COLO668 (cell line): ENCODE results near the gene ZNF516.

Experiments
- DNase-seq: peaks from one replicate; lab custom pipeline; 2025; ENCODE audit not compliant: unreplicated experiment; lab: John Stamatoyannopoulos, UW

ZNF516 gene

GRCh38 chr18:76402026-76402990 is 92.7 kb downstream of the ZNF516 start:
- DNase-seq = no peak

- no peak for DNase-seq
Measured at GRCh38 chr18:76401498-76401897, 93.5 kb downstream of the ZNF516 start.

GRCh38 chr18:76399613-76400391 is 95.2 kb downstream of the ZNF516 start:
- no peak for DNase-seq

GRCh38 chr18:76398896-76399612 is 96.0 kb downstream of the ZNF516 start:
- DNase-seq = peak; percentile 79

- no peak for DNase-seq
Measured at GRCh38 chr18:76398295-76398694, 96.7 kb downstream of the ZNF516 start.

- DNase-seq = no peak
Measured at GRCh38 chr18:76397631-76398030, 97.4 kb downstream of the ZNF516 start.

GRCh38 chr18:76396792-76397191 is 98.2 kb downstream of the ZNF516 start:
- DNase-seq = no peak

- DNase-seq = no peak
Measured at GRCh38 chr18:76395609-76396008, 99.4 kb downstream of the ZNF516 start.

GRCh38 chr18:76394780-76395476 is 100.1 kb downstream of the ZNF516 start:
- no peak for DNase-seq

- DNase-seq = peak; percentile 23
Measured at GRCh38 chr18:76392349-76392748, 102.7 kb downstream of the ZNF516 start.

- DNase-seq = no peak
Measured at GRCh38 chr18:76391746-76392145, 103.3 kb downstream of the ZNF516 start.

- DNase-seq = no peak
Measured at GRCh38 chr18:76391038-76391437, 104.0 kb downstream of the ZNF516 start.

- no peak for DNase-seq
Measured at GRCh38 chr18:76390452-76391035, 104.5 kb downstream of the ZNF516 start.

- no peak for DNase-seq
Measured at GRCh38 chr18:76389716-76390115, 105.3 kb downstream of the ZNF516 start.

- DNase-seq = no peak
Measured at GRCh38 chr18:76388891-76389423, 106.1 kb downstream of the ZNF516 start.

GRCh38 chr18:76388261-76388660 is 106.8 kb downstream of the ZNF516 start:
- DNase-seq = no peak

GRCh38 chr18:76387608-76388007 is 107.4 kb downstream of the ZNF516 start:
- no peak for DNase-seq

GRCh38 chr18:76386886-76387285 is 108.2 kb downstream of the ZNF516 start:
- DNase-seq = no peak

- DNase-seq = no peak
Measured at GRCh38 chr18:76386071-76386470, 109.0 kb downstream of the ZNF516 start.

- no peak for DNase-seq
Measured at GRCh38 chr18:76385681-76385975, 109.4 kb downstream of the ZNF516 start.
